Effector memory CD4-positive, alpha-beta T cell (primary cell): ENCODE measurements around the gene CCDC47.

Experiments
- DNase-seq, 3 donors: peaks; one replicate each; pipeline ENCODE4 v3.0.0-alpha.2; 2020
- H3K27ac ChIP-seq: 2 replicates; pipeline ENCODE4 v1.7.0; 2013; ENCODE audit warnings: mild to moderate bottlenecking, low read length, moderate library complexity; ENCODE audit not compliant: insufficient read depth, poor library complexity, severe bottlenecking
- H3K27me3 ChIP-seq: replicated peaks from 2 replicates; pipeline ENCODE4 v1.7.0; 2013; ENCODE audit warnings: mild to moderate bottlenecking, low read length; ENCODE audit not compliant: insufficient read depth, control insufficient read depth, poor library complexity, severe bottlenecking
- H3K36me3 ChIP-seq: 2 replicates; pipeline ENCODE4 v1.7.0; 2013; ENCODE audit warnings: mild to moderate bottlenecking, low read length, moderate library complexity; ENCODE audit not compliant: control insufficient read depth, insufficient read depth
- H3K4me1 ChIP-seq: 2 replicates; pipeline ENCODE4 v1.7.0; 2013; ENCODE audit warnings: low read length, mild to moderate bottlenecking; ENCODE audit not compliant: control insufficient read depth, insufficient read depth, poor library complexity, severe bottlenecking
- H3K4me3 ChIP-seq: 2 replicates; pipeline ENCODE4 v1.7.0; 2013; ENCODE audit warnings: low read length, low read depth, mild to moderate bottlenecking; ENCODE audit not compliant: insufficient read depth, poor library complexity, severe bottlenecking
- H3K9me3 ChIP-seq: 2 replicates; pipeline ENCODE4 v1.7.0; 2013; ENCODE audit warnings: mild to moderate bottlenecking, low read length, moderate library complexity; ENCODE audit not compliant: control insufficient read depth
- total RNA-seq, 3 donors: gene quantifications; one replicate each; lab custom pipeline; 2026; lab: John Stamatoyannopoulos, UW

The CCDC47 gene
- 38.2 to 41.4 (median 39.6) reads per million in 3 donors for total RNA-seq

- Histone ChIP-seq H3K4me1 (peaks cover 32% of the 10 kb centered on the region), H3K27ac (peak within 1 kb of the TSS; percentile 95), H3K9me3 (no peaks in the 10 kb centered on the region), H3K27me3 (no peaks in the 10 kb centered on the region), H3K36me3 (peaks cover 8% of the 10 kb centered on the region), H3K4me3 (peak within 1 kb of the TSS; percentile 85)
- peak; percentile 98 for DNase-seq
These were observed at the start of gene CCDC47 for GRCh38 chr17:63773272-63774140. Gene CCDC47 (minus strand): TSS chr17:63773597. CDS start chr17:63766175, 7,422 bp downstream.

DNA sequence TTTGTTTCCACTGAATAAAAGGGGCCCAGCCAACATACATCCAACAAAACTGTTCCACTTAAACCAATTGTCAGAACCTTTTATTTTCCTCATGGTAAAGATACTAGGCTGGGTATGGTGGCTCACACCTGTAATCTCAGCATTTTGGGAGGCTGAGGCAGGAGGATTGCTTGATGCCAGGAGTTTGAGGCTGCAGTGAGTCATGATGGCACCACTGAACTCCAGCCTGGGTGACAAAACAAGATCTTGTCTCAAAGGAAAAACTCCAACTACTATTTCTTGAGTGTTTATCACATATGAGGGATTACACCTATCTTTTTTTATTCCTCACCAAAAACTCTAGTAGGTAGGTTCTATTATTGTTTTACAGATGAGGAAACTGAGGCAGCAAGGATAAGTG is 49.1 kb upstream of the CCDC47 start:
- H3K36me3 ChIP-seq, result peaks cover 79% of the 10 kb centered on the region

DNA sequence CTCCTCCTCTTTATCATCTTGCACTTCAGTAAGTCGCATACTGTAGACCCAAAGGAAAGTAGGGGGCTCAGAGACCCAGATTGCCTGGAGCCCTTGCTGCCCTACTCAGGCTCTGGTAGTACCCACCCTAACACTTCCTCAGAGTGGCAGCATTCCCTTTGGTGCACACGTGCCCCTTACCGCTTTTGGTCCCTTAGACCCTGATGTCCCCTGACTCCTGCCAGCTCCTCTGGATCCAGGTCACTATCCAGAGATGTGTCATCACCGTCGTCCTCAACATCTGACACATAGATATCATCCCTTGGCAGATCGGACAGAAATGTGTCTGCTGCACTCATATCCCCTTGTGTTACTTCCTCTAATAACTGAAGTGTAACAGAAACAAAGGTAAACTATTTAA is 48.4 kb upstream of the CCDC47 start:
- H3K4me3 ChIP-seq, result no peak overlapping the region
- no peak for DNase-seq
- no peak overlapping the region for H3K27ac ChIP-seq
- peaks cover 87% of the 10 kb centered on the region for H3K36me3 ChIP-seq
- H3K9me3 ChIP-seq, result no peaks in the 10 kb centered on the region
- peaks cover 7% of the 10 kb centered on the region for H3K4me1 ChIP-seq
- no peaks in the 10 kb centered on the region for H3K27me3 ChIP-seq

More for the DNA sequence above, 49.1 kb upstream of the CCDC47 start:
- H3K27ac ChIP-seq, result no peak overlapping the region
- H3K4me3 ChIP-seq, result no peak overlapping the region
- peaks cover 7% of the 10 kb centered on the region for H3K4me1 ChIP-seq
- no peak for DNase-seq
- no peaks in the 10 kb centered on the region for H3K9me3 ChIP-seq
- H3K27me3 ChIP-seq, result no peaks in the 10 kb centered on the region

DNA sequence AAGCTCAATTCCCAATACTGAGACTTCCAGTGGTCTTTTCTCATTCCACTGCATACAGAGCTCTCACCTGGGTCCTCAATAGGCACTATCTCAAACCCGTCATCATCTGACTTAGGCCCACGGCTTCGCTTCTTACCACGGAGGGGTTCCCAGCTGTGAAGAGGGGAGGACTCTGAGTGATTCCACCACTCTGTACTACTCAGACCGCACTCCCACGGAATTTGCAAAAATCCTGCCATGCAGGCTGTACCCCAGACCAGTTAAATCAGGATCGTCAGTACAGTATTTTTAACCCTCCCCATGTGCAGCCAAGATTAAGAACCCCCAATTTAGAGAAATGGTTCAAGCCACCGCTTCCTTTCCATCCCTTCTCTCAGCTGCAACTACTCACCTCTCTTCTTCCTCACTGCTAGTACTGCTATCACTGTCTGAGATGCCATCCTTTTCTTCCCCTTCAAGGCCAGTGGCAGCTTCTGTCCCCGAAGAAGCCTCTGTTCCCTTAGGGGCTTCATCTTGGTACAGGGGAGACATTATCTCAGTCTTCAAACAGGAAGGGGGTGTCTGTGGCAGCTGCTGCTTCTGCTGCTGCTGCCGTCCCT is 47.7 kb upstream of the CCDC47 start:
- Histone ChIP-seq H3K9me3 (no peaks in the 10 kb centered on the region), H3K27ac (no peak overlapping the region), H3K36me3 (peaks cover 94% of the 10 kb centered on the region), H3K4me1 (peaks cover 5% of the 10 kb centered on the region), H3K27me3 (no peaks in the 10 kb centered on the region), H3K4me3 (no peak overlapping the region)
- no peak for DNase-seq

GRCh38 chr17:63819585-63820537 is 46.5 kb upstream of the CCDC47 start:
- Histone ChIP-seq H3K36me3 (peaks cover 98% of the 10 kb centered on the region), H3K27ac (no peak overlapping the region)
- DNase-seq, result no peak

GRCh38 chr17:63819131-63819530 is 45.7 kb upstream of the CCDC47 start:
- Histone ChIP-seq H3K27ac (no peak overlapping the region), H3K27me3 (no peaks in the 10 kb centered on the region), H3K4me1 (no peaks in the 10 kb centered on the region), H3K36me3 (peaks cover 97% of the 10 kb centered on the region), H3K9me3 (no peaks in the 10 kb centered on the region), H3K4me3 (no peak overlapping the region)
- no peak for DNase-seq

More at GRCh38 chr17:63819585-63820537, 46.5 kb upstream of the CCDC47 start:
- Histone ChIP-seq H3K4me1 (no peaks in the 10 kb centered on the region), H3K4me3 (no peak overlapping the region), H3K9me3 (no peaks in the 10 kb centered on the region), H3K27me3 (no peaks in the 10 kb centered on the region)

DNA sequence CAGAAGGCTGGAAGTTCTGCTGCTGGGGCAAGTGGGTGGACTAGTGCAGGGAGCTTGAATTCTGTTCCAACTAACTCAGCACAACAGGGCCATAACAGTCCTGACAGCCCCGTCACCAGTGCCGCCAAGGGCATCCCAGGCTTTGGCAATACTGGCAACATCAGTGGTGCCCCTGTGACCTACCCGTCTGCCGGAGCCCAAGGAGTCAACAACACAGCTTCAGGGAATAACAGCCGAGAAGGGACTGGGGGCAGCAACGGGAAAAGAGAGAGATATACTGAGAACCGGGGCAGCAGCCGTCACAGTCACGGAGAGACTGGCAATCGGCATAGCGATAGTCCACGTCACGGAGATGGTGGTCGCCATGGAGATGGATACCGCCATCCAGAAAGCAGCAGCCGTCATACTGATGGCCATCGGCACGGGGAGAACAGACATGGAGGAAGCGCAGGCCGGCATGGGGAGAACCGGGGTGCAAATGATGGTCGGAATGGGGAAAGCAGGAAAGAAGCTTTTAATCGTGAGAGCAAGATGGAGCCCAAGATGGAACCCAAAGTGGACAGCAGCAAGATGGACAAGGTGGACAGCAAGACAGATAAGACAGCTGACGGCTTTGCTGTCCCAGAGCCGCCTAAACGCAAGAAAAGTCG is 44.5 kb upstream of the CCDC47 start:
- no peak overlapping the region for H3K4me3 ChIP-seq
- H3K27ac ChIP-seq, result no peak overlapping the region
- peaks cover 97% of the 10 kb centered on the region for H3K36me3 ChIP-seq
- H3K27me3 ChIP-seq, result no peaks in the 10 kb centered on the region
- no peak for DNase-seq
- no peaks in the 10 kb centered on the region for H3K4me1 ChIP-seq
- no peaks in the 10 kb centered on the region for H3K9me3 ChIP-seq

- Histone ChIP-seq H3K4me3 (no peak overlapping the region), H3K36me3 (peaks cover 97% of the 10 kb centered on the region), H3K27ac (no peak overlapping the region), H3K9me3 (no peaks in the 10 kb centered on the region), H3K4me1 (no peaks in the 10 kb centered on the region), H3K27me3 (no peaks in the 10 kb centered on the region)
- no peak for DNase-seq
These were observed 43.3 kb upstream of the CCDC47 start for GRCh38 chr17:63816669-63817068.

- DNase-seq, result no peak
- H3K4me3 ChIP-seq, result no peak overlapping the region
- H3K27me3 ChIP-seq, result no peaks in the 10 kb centered on the region
- no peaks in the 10 kb centered on the region for H3K9me3 ChIP-seq
- no peak overlapping the region for H3K27ac ChIP-seq
- peaks cover 97% of the 10 kb centered on the region for H3K36me3 ChIP-seq
- no peaks in the 10 kb centered on the region for H3K4me1 ChIP-seq
These were observed 42.7 kb upstream of the CCDC47 start for GRCh38 chr17:63816123-63816522.
